Activated CD4-positive, alpha-beta T cell treated with anti-CD3 and anti-CD28 coated beads, Interleukin-2, amount 10 ng/mL, durations not matched to agents 7 days and 5 days (primary cell): ENCODE data around the gene NPC1. TPM values are rescaled to one million over a fixed set of nuclear protein-coding genes. Genes with fewer than 3 reads are reported as not detected.
A peak's percentile ranks its signal among the peaks of the same experiment; 100 is the strongest.
"Not testable (repeated sequence)": the region's sequence is repeated elsewhere in the genome, so short reads cannot be mapped to it uniquely, and the experiment has no call there.

Experiments used
- CTCF ChIA-PET: fragments of 350-600 bp; sonication (Branson Sonifier 250); formaldehyde crosslinking; loops from one replicate; lab custom pipeline; 2021; ENCODE audit warnings: antibody characterized with exemption; lab: Charles Lee
- POLR2A ChIA-PET: fragments of 350-600 bp; sonication (Branson Sonifier 250); formaldehyde crosslinking; loops from one replicate; lab custom pipeline; 2021; ENCODE audit warnings: antibody characterized with exemption; lab: Charles Lee
- DNase-seq: peaks from one replicate; pipeline ENCODE4 v3.0.0-alpha.2; 2020
- H3K27ac Mint-ChIP-seq: one replicate; pipeline ENCODE4 v1.8.0; 2021; ENCODE audit warnings: mild to moderate bottlenecking, moderate library complexity, mixed read lengths
- H3K27me3 Mint-ChIP-seq: one replicate; pipeline ENCODE4 v1.8.0; 2021; ENCODE audit warnings: mixed read lengths
- H3K36me3 Mint-ChIP-seq: one replicate; pipeline ENCODE4 v1.8.0; 2021; ENCODE audit warnings: low read depth, mixed read lengths
- H3K4me1 Mint-ChIP-seq: one replicate; pipeline ENCODE4 v1.8.0; 2021; ENCODE audit warnings: mixed read lengths
- H3K4me3 Mint-ChIP-seq: one replicate; pipeline ENCODE4 v1.8.0; 2021; ENCODE audit warnings: mild to moderate bottlenecking, moderate library complexity, mixed read lengths
- H3K9me3 Mint-ChIP-seq: one replicate; pipeline ENCODE4 v1.8.0; 2021; ENCODE audit warnings: mixed read lengths
- total RNA-seq, 2 experiments: library from RNA; stranded (reverse); gene quantifications; one replicate each; pipeline ENCODE4 v1.2.3, GENCODE V29; 2021

The NPC1 gene
- total RNA-seq, 2 experiments from 2014 or later: 33.8 to 37.3 TPM

DNA sequence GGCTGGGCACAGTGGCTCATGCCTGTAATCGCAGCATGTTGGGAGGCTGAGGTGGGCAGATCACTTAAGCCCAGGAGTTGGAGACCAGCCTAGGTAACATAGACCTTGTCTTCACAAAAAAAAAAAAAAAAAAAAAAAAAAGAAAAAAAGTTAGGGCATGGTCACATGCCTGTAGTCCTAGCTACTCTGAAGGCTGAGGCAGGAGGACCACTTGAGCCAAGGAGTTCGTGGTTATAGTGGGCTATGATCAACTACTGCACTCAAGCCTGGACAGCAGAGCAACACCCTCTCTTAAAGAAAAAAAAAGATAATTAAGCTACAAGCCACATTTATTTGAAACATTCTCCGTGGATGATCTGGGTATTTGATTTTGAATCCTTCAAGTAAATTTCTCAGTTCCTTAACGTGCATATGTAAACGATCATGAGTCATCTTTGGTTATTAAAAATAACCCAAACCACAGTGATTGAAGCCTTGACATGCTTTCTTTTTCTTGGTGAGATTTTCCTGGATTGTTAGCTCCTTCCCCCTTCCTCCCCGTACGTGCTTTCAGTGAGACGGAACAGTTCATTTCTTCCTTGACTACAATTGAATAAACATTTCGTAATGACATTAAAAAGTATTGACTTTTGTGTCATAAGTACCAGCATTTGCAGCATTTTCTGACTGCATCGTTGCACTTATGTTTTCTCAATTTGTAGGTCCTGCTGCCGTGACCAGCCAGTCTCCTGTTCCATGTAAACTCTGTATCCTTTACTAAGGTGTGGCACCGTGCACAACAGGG is 62.7 kb downstream of the NPC1 start:
- no peaks in the 10 kb centered on the region for H3K9me3 Mint-ChIP-seq
- no peak overlapping the region for H3K27ac Mint-ChIP-seq
- no peaks in the 10 kb centered on the region for H3K27me3 Mint-ChIP-seq
- POLR2A ChIA-PET: no interaction called here
- H3K4me1 Mint-ChIP-seq: peaks cover 4% of the 10 kb centered on the region
- no peak for DNase-seq
- H3K4me3 Mint-ChIP-seq: no peak overlapping the region
- CTCF ChIA-PET: interaction anchor here (0.7 to 1.8 kb wide), 3 partner anchors 8 to 64 kb away, joined by 3 to 5 read pairs (median 3); no protein-coding TSS in a partner anchor
- peaks cover 64% of the 10 kb centered on the region for H3K36me3 Mint-ChIP-seq

DNA sequence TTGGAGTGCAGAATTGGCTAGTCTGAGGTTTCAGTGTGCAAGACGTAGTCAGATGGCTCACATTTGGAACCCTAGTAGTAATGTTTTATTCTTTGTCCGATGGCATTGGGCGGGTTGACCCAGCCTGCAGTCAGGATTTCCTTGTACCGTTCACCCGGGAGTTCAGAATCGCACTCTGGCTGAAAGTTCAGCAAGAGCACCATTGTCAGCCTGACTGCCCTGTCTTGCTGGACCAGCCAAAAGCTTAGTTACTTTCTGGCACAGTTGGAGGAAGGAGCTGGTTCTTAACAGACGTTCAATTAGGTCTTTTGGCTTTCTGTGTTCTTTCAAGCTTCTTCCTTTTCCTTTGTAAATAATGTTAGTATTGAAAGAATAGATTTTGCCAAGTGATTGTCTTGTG is 64.4 kb downstream of the NPC1 start:
- DNase-seq: no peak
- POLR2A ChIA-PET: no interaction called here
- Mint-ChIP-seq H3K4me3 (no peak overlapping the region), H3K4me1 (peaks cover 4% of the 10 kb centered on the region), H3K9me3 (no peaks in the 10 kb centered on the region), H3K27ac (no peak overlapping the region), H3K27me3 (no peaks in the 10 kb centered on the region), H3K36me3 (peaks cover 68% of the 10 kb centered on the region)
- CTCF ChIA-PET: interaction anchor here (0.9 to 1.8 kb wide), 2 partner anchors 12 to 66 kb away, joined by 3 to 5 read pairs; no protein-coding TSS in a partner anchor

- DNase-seq: no peak
- Mint-ChIP-seq H3K4me1 (peaks cover 4% of the 10 kb centered on the region), H3K4me3 (no peak overlapping the region), H3K27me3 (no peaks in the 10 kb centered on the region), H3K9me3 (no peaks in the 10 kb centered on the region), H3K36me3 (peaks cover 67% of the 10 kb centered on the region), H3K27ac (no peak overlapping the region)
- CTCF ChIA-PET: interaction anchor here (1.1 to 1.8 kb wide), 2 partner anchors 14 to 66 kb away, joined by 3 to 5 read pairs; no protein-coding TSS in a partner anchor
- POLR2A ChIA-PET: no interaction called here
Observed at GRCh38 chr18:23521271-23521670, 65.0 kb downstream of the NPC1 start.

- H3K4me3 Mint-ChIP-seq: no peak overlapping the region
- no peak for DNase-seq
- no peaks in the 10 kb centered on the region for H3K9me3 Mint-ChIP-seq
- CTCF ChIA-PET: interaction anchor here (0.7 kb wide), 1 partner anchor 18 kb away, joined by 3 read pairs; no protein-coding TSS in a partner anchor
- peaks cover 10% of the 10 kb centered on the region for H3K4me1 Mint-ChIP-seq
- H3K27me3 Mint-ChIP-seq: no peaks in the 10 kb centered on the region
- peaks cover 70% of the 10 kb centered on the region for H3K36me3 Mint-ChIP-seq
- H3K27ac Mint-ChIP-seq: no peak overlapping the region
- POLR2A ChIA-PET: no interaction called here
Observed at GRCh38 chr18:23519734-23520133, 66.6 kb downstream of the NPC1 start.

DNA sequence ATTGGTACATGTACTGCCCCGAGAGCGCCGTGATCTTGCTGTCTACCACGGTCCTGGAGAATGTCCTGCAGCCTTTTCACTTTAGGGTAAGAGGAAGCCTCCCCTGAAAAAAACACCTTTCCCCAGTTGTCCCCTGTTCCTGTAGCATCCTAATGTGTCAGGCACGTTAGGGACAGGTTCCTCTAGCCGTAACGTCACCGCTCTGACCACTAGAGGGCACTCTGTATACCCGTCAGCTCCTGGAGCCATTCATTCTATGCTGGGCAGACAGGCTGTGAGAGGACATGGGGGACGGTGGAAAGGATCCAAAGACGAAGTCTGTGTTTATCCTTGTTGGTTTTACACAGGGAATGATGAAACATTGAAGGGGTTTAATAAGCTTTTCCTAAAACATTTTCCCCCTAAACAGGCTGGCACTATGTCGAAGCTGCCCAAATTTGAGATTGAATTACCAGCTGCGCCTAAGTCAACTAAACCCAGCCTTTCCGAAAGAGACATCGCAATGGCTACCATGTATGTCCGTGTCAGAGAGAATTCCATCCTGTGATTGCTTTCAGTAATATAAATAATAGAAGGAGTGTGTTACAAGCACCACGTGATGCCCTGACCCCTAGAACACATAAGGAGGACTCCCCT is 70.3 kb downstream of the NPC1 start:
- Mint-ChIP-seq H3K36me3 (peaks cover 66% of the 10 kb centered on the region), H3K4me1 (peaks cover 36% of the 10 kb centered on the region), H3K4me3 (no peak overlapping the region), H3K27me3 (no peaks in the 10 kb centered on the region), H3K9me3 (no peaks in the 10 kb centered on the region), H3K27ac (peak overlapping the region; percentile 46)
- ChIA-PET CTCF (interaction anchor here (0.7 to 2.9 kb wide), 10 partner anchors 8 to 67 kb away, joined by 3 to 17 read pairs (median 4); no protein-coding TSS in a partner anchor), POLR2A (no interaction called here)
- DNase-seq: peak; percentile 81

DNA sequence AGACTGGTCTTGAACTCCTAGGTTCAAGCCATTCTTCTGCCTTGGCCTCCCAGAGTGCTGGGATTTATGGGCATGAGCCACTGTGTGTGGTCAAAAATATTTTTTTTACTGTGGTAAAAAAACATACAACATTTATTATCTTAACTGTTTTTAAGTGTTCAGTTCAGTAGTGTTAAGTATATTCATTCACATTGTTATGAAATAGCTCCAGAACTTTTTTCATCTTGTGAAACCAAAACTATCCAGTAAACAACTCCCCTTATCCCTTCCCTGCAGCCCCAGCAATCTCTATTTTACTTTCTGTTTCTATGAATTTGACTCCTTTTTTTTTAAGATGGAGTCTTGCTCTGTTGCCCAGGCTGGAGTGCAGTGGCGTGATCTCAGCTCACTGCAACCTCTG is 73.7 kb downstream of the NPC1 start:
- CTCF ChIA-PET: interaction anchor here (0.5 to 1.4 kb wide), 4 partner anchors 25 to 99 kb away, joined by 3 to 5 read pairs (median 3); no protein-coding TSS in a partner anchor
- H3K36me3 Mint-ChIP-seq: peaks cover 63% of the 10 kb centered on the region
- H3K4me1 Mint-ChIP-seq: peaks cover 49% of the 10 kb centered on the region
- peak overlapping the region; percentile 22 for H3K4me3 Mint-ChIP-seq
- DNase-seq: no peak
- H3K27me3 Mint-ChIP-seq: no peaks in the 10 kb centered on the region
- no peaks in the 10 kb centered on the region for H3K9me3 Mint-ChIP-seq
- H3K27ac Mint-ChIP-seq: peak overlapping the region; percentile 79
- POLR2A ChIA-PET: interaction anchor here (0.7 kb wide), 1 partner anchor 59 kb away, joined by 4 read pairs; no protein-coding TSS in a partner anchor

DNA sequence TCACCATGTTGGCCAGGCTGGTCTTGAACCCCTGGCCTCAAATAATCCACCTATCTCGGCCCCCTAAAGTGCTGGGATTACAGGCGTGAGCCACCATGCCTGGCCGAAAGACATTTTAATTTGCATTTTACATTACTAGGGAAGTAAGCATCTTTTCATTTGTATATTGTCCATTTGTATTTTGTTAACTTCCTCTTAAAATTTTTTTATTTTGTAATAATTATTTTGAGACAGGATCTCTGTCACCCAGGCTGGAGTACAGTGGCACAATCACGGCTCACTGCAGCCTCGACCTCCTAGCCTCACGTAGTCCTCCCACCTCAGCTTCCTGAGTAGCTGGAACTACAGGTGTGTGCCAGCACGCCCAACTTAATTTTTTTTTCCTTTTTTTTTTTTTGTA is 74.1 kb downstream of the NPC1 start:
- not testable (repeated sequence) for H3K27me3 Mint-ChIP-seq, H3K9me3 Mint-ChIP-seq, DNase-seq
- Mint-ChIP-seq H3K36me3 (peaks cover 63% of the 10 kb centered on the region), H3K27ac (peak overlapping the region; percentile 79), H3K4me3 (peak overlapping the region; percentile 22), H3K4me1 (peaks cover 53% of the 10 kb centered on the region)
- ChIA-PET CTCF (interaction anchor here (0.7 to 1.4 kb wide), 5 partner anchors 16 to 327 kb away, joined by 3 read pairs; no protein-coding TSS in a partner anchor), POLR2A (interaction anchor here (0.7 kb wide), 1 partner anchor 58 kb away, joined by 4 read pairs; no protein-coding TSS in a partner anchor)

GRCh38 chr18:23510923-23511322 is 75.4 kb downstream of the NPC1 start:
- CTCF ChIA-PET: interaction anchor here (1.2 to 1.3 kb wide), 2 partner anchors 12 to 15 kb away, joined by 3 to 4 read pairs; no protein-coding TSS in a partner anchor
- H3K27ac Mint-ChIP-seq, H3K9me3 Mint-ChIP-seq, DNase-seq, H3K27me3 Mint-ChIP-seq, POLR2A ChIA-PET, H3K4me3 Mint-ChIP-seq: not testable (repeated sequence)
- Mint-ChIP-seq H3K36me3 (peaks cover 63% of the 10 kb centered on the region), H3K4me1 (peaks cover 57% of the 10 kb centered on the region)

DNA sequence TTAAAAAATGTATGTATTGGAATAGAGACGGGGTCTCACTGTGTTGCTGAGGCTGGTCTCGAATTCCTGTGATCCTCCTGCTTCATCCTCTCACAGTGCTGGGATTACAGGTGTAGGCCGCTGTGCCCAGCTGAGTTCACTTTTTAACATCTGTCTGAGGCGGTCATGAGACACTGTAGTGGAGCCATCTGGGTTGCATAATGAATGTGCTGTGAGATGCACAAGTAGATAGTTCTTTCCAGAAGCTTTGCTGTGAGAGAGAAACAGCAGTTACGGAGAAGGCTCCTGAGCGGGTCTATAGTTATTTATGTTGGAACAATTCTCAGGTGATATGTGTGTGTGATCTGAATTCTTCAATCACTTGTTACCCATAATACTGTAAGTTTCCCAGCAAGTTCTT is 79.9 kb downstream of the NPC1 start:
- Mint-ChIP-seq H3K9me3 (no peaks in the 10 kb centered on the region), H3K27ac (peak overlapping the region; percentile 20), H3K4me1 (peaks cover 53% of the 10 kb centered on the region), H3K4me3 (no peak overlapping the region), H3K27me3 (no peaks in the 10 kb centered on the region), H3K36me3 (peaks cover 46% of the 10 kb centered on the region)
- CTCF ChIA-PET: no interaction called here
- POLR2A ChIA-PET: no interaction called here
- no peak for DNase-seq

DNA sequence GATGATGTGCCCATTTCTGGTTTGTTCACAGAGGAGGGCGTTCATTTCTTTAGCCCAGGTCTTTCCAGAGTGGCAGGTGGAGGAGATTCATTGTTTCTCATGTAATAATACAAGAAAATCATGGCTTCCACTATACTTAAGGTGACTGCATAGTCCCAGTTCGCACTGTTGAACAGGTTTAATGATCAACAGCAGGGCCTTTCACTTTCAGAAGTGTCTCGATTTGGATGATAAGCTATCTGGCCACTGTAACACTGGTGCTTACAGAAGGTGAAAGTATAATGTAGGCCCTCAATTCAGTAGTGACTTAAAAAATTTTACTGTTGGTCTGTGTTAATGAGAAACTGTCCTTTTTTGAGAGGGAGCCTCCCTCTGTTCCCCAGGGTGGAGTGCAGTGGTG is 81.6 kb downstream of the NPC1 start:
- no peaks in the 10 kb centered on the region for H3K27me3 Mint-ChIP-seq
- no peaks in the 10 kb centered on the region for H3K9me3 Mint-ChIP-seq
- DNase-seq: peak; percentile 45
- peaks cover 31% of the 10 kb centered on the region for H3K36me3 Mint-ChIP-seq
- H3K27ac Mint-ChIP-seq: peak overlapping the region; percentile 94
- H3K4me1 Mint-ChIP-seq: peaks cover 47% of the 10 kb centered on the region
- H3K4me3 Mint-ChIP-seq: peak overlapping the region; percentile 86
- ChIA-PET POLR2A (no interaction called here), CTCF (interaction anchor here (0.6 to 1.2 kb wide), 4 partner anchors 11 to 50 kb away, joined by 3 to 11 read pairs (median 3); no protein-coding TSS in a partner anchor)

- DNase-seq: peak; percentile 15
- Mint-ChIP-seq H3K36me3 (peaks cover 31% of the 10 kb centered on the region), H3K9me3 (no peaks in the 10 kb centered on the region), H3K27me3 (no peaks in the 10 kb centered on the region), H3K27ac (peak overlapping the region; percentile 94), H3K4me3 (peak overlapping the region; percentile 86), H3K4me1 (peaks cover 53% of the 10 kb centered on the region)
- CTCF ChIA-PET: interaction anchor here (0.6 to 0.8 kb wide), 2 partner anchors 51 to 417 kb away, joined by 3 read pairs; no protein-coding TSS in a partner anchor
- POLR2A ChIA-PET: no interaction called here
Observed at GRCh38 chr18:23503963-23504344, 82.4 kb downstream of the NPC1 start.

DNA sequence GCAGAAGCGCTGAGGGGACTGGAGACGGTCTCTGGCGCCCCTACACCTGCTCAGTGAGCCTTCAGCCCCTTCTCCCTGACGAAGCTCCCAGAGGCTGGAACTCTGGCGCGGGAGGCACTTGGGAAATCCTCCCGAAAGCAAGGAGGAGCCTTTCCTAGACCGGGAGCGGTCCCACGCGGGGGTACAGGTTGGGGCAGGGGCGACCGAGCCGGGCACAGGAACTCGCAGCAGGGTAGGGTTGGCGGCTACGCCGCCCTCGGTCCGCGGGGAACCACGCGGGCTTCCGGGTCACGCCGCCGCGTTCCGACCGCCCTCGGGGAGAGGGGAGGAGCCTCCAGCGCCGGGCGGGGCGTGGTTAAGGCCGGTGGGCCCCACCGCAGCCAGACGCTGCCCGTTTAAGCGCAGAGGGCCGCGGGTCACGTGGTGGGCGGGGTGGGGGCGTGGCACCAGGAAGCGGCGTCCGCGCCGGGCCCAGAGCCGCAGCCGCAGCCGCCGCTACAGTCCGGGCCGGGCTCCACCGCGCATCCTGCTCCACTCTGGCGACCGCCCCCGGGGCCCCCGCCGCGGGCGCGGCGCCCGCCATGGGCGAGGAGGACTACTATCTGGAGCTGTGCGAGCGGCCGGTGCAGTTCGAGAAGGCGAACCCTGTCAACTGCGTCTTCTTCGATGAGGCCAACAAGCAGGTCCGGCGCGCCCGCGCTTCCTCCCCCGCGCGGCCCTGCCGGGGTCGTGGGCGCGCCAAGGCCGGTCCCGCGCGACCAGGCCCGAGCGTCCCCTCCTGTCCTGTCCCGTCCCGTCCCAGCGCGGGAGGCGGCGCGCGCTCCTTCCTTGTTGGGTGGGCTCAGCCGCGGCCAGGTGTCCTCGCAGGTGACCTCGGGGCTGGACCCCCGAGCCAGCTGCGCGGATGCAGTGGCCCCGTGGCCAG is 83.0 kb downstream of the NPC1 start, which contains the start of gene RMC1:
Gene RMC1 (plus strand): TSS at position 474 of the 925 bp plus-strand sequence. CDS start 108 bp downstream, at position 582.
- Mint-ChIP-seq H3K27ac (peak within 1 kb of the TSS; percentile 94), H3K9me3 (no peaks in the 10 kb centered on the region), H3K36me3 (peaks cover 27% of the 10 kb centered on the region), H3K4me3 (peak within 1 kb of the TSS; percentile 86), H3K27me3 (no peaks in the 10 kb centered on the region), H3K4me1 (peaks cover 57% of the 10 kb centered on the region)
- DNase-seq: peak; percentile 95
- POLR2A ChIA-PET: no interaction called here
- CTCF ChIA-PET: interaction anchor here (0.6 to 3.0 kb wide), 3 partner anchors 13 to 417 kb away, joined by 3 to 7 read pairs (median 4); partner anchors contain the start of gene NPC1
